GM19240 (cell line): ENCODE measurements around the gene CCNQ.

Source experiments
- DNase-seq: peaks from one replicate; pipeline ENCODE4 v3.0.0; 2011; ENCODE audit warnings: low spot score; ENCODE audit not compliant: insufficient read length

The CCNQ gene

DNA sequence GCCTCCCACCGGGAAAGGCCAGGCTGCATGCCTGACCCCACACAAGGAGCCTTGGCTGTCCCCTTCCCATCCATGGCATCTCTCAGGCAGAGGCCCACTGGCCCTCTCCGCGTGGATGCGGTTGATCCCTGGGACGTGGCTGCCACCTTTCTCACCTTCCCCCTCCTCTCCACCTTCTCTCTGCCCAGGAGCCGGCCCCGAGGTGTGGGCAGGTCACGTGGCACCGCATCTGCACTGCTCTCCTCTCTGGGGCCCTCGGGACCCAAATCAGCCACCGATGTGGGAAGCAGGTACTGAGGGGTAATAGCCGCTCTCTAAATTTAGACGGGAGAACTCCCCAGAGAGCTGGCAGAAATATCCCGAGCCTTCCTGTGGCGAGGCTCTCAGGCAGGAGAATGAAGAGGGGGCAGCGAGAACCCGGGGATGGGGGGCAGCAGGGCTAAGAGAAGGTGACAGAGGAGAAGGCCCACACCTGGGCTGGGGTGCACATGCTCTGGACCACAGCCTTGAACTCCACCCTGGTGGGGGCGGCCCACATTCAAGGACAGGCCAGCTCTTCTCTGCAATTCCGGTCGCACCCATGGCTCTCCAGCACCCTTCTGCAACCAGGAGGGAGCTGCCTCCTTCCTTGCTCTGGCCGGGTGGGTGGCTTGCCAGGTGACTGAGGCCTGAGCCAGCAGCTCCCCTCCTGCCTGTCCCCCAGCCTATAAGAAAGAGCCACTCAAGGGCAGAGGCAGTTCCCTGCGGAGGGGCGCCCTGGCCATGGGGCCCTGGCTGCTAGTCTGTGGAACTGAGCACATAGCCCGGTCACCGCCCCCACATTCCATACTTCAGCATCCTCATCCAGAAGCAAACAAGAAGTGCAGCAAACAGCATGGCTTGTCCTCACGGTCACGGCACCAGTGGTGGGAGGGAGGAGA, 38.4 kb upstream of the CCNQ start:
- no peak for DNase-seq

DNA sequence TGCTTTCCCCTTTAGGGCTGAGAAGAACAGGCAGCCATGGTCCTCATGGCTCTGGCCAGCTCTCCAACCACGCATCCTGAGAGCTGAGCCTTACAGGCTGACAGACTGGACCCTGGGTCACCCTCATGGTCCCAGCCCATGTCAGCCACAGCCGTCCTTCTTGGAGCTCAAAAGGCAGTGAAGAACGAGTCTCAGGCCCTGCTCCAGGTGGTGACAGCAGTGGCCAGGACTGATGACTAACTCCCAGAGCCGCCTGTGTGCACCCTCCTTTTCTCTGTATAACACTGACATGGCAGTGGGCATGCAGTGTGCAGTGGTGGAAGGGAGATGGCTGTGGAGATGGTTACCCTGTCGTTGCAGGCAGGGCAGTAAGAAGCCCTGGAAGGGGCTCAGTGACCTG, 37.8 kb upstream of the CCNQ start:
- DNase-seq, result no peak

DNA sequence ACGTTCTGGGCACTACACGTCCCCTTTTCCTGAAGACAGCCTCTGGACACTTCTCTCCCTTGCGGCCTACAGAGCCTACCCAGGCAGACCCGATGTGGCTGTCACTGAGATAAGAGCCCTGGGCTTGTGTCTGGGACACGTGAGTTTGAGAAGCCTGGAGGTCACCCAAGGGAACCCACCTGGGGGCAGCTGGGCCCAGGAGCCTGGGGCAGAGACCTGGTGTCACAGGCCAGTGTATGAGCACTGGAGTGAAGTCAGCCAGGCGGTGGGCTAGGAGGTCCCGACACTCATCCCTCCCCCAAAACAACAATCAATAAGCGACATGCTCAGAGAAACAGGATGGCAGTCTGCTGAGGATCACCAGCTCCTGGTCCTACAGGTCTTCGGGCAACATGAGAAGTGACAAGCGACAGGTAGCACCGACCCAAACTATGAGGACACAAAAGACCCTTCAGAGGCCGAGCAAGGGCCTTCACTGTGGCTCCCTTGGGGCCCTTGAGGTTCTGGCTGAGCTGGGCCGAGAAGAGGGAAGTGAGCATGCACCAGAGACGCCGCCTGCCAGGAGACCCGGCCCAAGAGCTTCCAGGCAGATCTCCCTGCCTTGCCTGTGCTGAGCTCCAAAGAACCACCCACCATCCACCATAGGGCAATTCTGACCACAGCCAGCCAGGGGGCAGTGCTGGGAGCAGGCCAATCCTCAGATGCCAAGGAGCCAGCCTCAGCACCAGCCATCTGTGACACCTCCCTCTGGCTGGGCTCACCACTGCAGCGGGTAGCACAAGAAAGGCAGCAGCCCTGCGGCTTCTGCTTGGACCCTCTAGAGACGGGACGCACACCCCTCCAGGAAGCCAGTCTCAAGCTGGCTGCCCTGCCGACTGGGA, 37.1 kb upstream of the CCNQ start:
- no peak for DNase-seq

DNA sequence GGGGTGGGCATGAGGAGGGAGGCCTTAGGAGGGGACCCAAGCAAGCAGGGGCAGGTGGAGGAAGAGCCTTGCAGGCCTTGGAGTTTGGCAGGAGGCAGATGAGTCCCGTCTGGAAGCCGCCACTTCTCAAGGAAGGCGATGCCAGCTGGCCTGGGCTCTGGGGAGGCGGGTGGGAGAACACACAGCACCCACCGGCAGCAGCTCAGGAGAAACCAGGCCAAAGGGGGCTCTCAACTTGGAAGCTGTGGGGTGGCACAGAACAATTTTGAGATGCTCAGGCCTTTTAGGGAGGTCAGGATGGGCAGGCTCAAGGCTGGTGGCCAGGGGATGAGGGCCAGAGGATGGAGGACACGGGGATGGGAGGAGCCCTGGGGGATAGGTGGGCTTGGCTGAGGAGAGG, 36.4 kb upstream of the CCNQ start:
- no peak for DNase-seq

DNA sequence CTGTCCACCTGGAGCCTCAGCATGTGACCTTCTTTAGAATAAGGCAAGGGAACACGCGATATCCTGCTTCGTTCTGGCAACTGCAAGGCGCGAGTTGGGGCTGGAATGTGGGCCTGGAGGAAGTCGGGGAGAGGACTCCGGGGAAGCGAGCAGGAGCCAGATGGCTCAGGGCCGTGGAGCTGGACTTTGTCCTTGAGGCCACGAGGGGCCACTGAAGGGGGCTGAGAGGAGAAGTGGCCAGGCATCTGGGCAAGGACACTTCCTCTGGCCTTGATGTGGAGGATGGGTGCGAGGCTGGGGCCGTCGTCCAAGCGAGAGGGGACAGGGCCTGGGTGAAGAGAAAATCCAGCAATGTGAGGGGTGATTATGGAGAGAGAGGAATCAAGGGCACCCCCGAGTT, 35.9 kb upstream of the CCNQ start:
- DNase-seq, result no peak

- no peak for DNase-seq
These were observed 35.3 kb upstream of the CCNQ start for GRCh38 chrX:153634236-153634635.

GRCh38 chrX:153633607-153634180, 34.8 kb upstream of the CCNQ start:
- no peak for DNase-seq

DNA sequence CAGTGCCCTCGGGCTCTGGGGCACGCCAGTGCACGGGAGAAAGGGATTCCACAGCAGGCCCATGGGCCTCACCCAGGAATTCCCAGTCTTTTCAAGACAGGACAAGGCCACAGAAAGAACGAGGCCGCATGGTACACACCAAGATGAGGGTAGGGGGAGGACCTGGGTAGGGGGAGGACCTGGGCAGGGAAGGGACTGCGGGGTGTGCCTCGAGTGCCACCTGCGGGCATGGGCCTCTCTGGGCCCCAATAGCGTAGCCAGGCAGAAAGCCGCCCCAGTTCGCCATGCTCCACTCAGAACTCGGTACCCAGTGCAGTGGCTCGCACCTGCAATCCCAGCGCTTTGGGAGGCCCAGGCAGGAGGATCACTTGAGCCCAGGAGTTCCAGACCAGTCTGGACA, 34.1 kb upstream of the CCNQ start:
- no peak for DNase-seq

DNA sequence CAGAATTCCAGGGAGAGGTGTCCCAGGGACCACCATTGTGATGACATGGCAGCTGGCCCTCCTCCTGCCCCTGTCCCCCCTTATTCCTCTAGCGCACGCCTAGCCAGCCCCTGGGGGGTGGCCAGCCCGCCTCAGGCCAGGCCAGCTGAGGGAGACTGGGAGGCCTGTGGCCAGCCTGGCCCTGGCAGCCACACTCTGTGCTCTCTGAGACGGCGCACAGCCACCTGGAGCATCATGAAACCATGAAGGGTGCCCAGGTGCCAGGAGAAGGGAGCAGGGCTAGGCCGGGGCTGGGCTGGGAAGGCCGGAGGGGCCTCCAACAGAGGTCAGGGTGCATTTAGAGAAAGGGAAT, 33.6 kb upstream of the CCNQ start:
- DNase-seq, result no peak

DNA sequence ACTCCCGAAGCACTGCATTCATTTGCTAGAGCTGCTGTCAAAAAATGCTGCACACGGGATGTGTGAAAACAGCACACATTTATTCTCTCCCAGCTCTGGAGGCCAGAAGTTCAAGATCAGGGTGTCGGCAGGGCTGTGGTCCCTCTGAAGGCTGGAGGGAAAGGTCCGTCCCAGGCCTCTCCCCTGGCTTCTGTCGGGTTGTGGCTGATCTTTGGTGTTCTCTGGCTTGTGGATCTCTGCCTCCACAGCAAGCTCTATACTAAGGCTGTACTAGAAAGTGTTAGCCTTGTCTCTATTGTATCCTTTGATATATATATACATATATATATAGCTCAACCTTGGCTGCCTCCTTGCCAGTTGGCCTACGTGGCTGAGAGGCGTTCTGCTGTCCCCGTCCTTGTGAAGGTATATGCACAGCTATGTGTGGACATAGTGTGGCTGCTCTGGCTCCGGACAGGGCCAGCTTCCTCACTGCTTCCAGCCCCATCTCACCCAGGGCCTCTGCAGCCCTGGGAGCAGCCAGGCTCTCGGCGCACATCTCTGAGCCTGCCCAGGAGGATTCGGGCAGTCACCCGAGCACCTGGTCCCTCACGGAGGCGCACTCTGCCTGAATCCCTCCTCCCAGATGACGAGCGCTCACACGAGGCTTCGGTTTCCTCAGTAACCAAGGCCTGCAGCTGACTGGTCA, 33.1 kb upstream of the CCNQ start:
- DNase-seq, result no peak

GRCh38 chrX:153631346-153631745, 32.4 kb upstream of the CCNQ start:
- no peak for DNase-seq

DNA sequence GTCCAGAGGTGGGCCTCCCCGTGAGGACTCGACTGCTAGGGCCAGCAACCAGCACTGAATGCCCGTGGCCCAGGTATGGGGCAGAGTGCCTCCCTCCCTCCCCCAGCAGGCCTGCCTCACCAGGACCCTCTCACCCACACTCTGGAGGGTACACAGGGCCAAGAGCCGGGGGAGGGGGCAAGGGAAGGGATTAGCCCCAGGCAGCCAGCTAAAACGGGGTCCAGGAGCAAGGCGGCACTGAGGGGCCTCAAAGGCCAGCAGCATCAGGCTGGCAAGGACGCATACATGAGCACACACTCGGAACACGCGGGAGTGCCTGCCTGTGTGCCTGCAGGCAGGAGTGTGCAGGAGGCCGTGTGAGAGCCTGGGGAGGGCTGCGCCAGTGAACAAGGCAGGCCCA, 29.7 kb upstream of the CCNQ start:
- DNase-seq, result no peak

GRCh38 chrX:153628129-153628528, 29.2 kb upstream of the CCNQ start:
- DNase-seq, result no peak

GRCh38 chrX:153627675-153628111, 28.8 kb upstream of the CCNQ start:
- no peak for DNase-seq

- DNase-seq, result no peak
These were observed 28.1 kb upstream of the CCNQ start for GRCh38 chrX:153626863-153627674.

DNA sequence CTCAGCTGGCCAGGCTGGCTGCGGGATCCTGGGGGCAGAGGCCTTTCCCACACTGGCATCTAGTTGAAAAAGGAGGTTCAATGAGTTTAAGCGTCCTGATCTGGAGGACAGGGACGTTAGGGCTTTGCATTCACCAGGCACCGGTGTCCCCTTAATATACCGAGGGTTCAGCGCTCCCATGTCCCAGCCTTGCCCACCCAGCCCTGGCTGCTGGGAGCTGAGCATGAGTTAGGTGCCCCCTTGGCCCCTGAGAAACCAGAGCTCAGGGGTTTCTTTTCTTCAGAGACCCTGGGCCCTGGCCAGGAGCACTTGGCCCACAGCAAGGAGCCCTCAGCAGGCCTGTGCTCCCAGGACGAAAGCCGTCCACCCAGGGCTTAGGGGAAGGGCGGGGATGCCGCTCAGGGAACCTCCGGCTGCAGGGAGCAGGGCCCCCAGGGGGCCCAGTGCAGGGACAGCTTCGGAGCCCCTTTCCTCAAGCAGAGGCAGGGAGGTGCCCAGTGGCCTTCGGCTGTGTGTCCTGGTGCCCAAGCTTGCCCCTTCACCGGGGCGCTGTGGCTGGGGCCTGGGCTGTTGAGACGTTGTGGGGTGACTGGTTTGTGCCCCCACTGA, 27.2 kb upstream of the CCNQ start:
- no peak for DNase-seq

DNA sequence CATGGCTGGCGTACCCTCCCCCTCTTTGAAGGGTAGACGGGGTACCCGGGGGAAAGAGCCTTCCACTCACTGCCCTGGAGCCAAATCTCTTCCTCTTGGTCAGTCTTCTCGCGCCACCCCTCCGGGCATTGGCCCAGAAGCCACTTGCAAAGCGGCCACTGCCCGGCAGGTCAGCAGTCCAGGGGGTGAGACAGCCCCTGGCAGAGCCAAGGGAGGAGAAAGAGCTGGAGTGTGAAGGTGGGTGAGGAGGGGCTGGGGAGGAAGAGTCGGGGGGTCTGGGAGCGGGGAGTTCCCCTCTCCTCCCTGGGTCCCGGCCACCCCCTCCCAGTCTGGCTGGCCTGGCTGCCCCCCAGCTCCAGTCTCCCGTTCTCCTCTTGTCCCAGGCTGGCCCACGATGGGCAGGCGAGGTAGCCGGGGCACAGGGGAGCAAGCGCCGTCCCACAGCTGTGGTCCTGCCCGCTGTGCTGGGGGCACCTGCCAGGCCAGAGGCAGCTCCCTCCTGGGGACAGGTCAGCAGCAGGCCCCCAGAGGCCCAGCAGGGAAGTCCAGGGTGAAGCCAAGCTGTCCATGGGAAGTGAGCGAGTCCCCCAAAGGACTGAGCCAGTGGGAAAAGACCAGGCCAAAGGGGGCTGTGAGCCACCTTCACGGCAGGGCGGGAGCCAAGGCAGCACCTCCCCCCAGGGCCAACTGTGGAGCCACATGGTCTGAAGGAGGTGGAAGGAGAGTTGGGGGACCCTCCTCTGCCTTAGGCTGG, 26.5 kb upstream of the CCNQ start:
- no peak for DNase-seq

GRCh38 chrX:153624196-153625091, 25.5 kb upstream of the CCNQ start:
- no peak for DNase-seq
